Heart left ventricle (tissue), 16 donors: ENCODE data around the gene GPANK1. TPM values are rescaled to one million over a fixed set of nuclear protein-coding genes. Genes with fewer than 3 reads are reported as not detected.

Experiments
- ATAC-seq, 4 donors: fragments of 200-7000 bp; cut with Tn5 transposase; one replicate each; pipeline ENCODE4 v1.9.1; 2020 to 2022; ENCODE audit warnings: moderate library complexity in 4 of 4, mild to moderate bottlenecking in 3 of 4, moderate number of reproducible peaks in 1 of 4
- DNase-seq, 5 donors: peaks; one replicate each; pipeline ENCODE4 v3.0.0-alpha.2; 2020
- H3K27ac ChIP-seq, 12 donors: fragments of 200-600 bp; sonication (generic) in 4 of 12; one replicate each; pipeline versions ENCODE4 v1.5.0 to v1.8.0; 2016 to 2022; ENCODE audit warnings: mild to moderate bottlenecking in 2 of 12
- H3K27me3 ChIP-seq, 9 donors: fragments of 200-600 bp; sonication (generic) in 2 of 9; one replicate each; pipeline versions ENCODE4 v1.5.1 to v1.8.0; 2016 to 2022; ENCODE audit warnings: mild to moderate bottlenecking in 3 of 9
- H3K36me3 ChIP-seq, 9 donors: fragments of 200-600 bp; sonication (generic) in 2 of 9; one replicate each; pipeline versions ENCODE4 v1.5.0 to v1.8.0; 2018 to 2022; ENCODE audit warnings: mild to moderate bottlenecking in 2 of 9
- H3K4me1 ChIP-seq, 12 donors: fragments of 200-600 bp; sonication (generic) in 4 of 12; one replicate each; pipeline versions ENCODE4 v1.5.0 to v1.8.0; 2016 to 2022; ENCODE audit warnings: mild to moderate bottlenecking in 3 of 12
- H3K4me3 ChIP-seq, 12 donors: fragments of 200-600 bp; sonication (generic) in 4 of 12; one replicate each; pipeline versions ENCODE4 v1.5.0 to v1.8.0; 2017 to 2022; ENCODE audit warnings: mild to moderate bottlenecking in 9 of 12, moderate library complexity in 4 of 12
- H3K9me3 ChIP-seq, 12 donors: fragments of 200-600 bp; sonication (generic) in 4 of 12; one replicate each; pipeline versions ENCODE4 v1.5.0 to v1.8.0; 2016 to 2022; ENCODE audit warnings: mild to moderate bottlenecking in 1 of 12
- POLR2A ChIP-seq, 2 donors: fragments of 450-650 bp; IDR thresholded peaks; one replicate each; pipeline ENCODE4 v1.6.1; 2017; ENCODE audit warnings: antibody characterized with exemption in 2 of 2, mild to moderate bottlenecking in 2 of 2, moderate library complexity in 2 of 2
- WGBS, 4 donors: extraction: QIAGEN DNeasy Blood & Tissue Kit in 2 of 4; methylation state at CpG; one replicate each; pipeline versions ENCODE4 v1.1.5 to v1.1.7; 2013 to 2018; 5-methylcytosine and 5-hydroxymethylcytosine counted together
- intact Hi-C, 10 donors: fragments of 100-400 bp; cut with DNase I; formaldehyde crosslinking; loops; one replicate each; pipeline versions ENCODE4 v1.11.1 to v1.14.2; 2022
- polyA plus RNA-seq, 2 donors: library from polyadenylated mRNA; stranded (reverse); fragments of 200-250 nt; gene quantifications; one replicate each; pipeline ENCODE4 v1.2.3, GENCODE V29; 2013
- total RNA-seq, 9 donors: library from RNA; depleted of rRNA in 2 of 9; stranded (reverse); fragments of >200 nt in 2 of 9; fragmentation: NEBNext Ultra II Directional in 3 of 9; extraction: Animal tissue kit (Norgen Biotek cat#: 25700) in 3 of 9; gene quantifications; one replicate each; pipeline versions ENCODE4 v1.1.0 to v1.2.4, GENCODE V29; 2016 to 2023
- TF ChIP-seq, protein P1 (sequence below), 12 donors: fragments of 200-600 bp; sonication (generic) in 4 of 12; IDR thresholded peaks; one replicate each; pipeline versions ENCODE4 v1.5.0 to v1.8.0; 2018 to 2022; ENCODE audit warnings: antibody characterized with exemption in 12 of 12, mild to moderate bottlenecking in 5 of 12
- donor health status: ischemic (EF 13 %, LVEDD 7.1; RV severe dilation, severe dysfunction).
- donor health status: healthy with polysubstance abuse.
- donor health status: DM: no; HTN: yes; CAD: no.
- donor health status: DM: no; HTN: no; CAD: no.
- donor health status: ischemic (EF 25% LVEDD 6.9; RV normal size, moderate dysfunction).
- donor health status: ischemic (EF 25% LVEDD 5.7; RV mildly dilated, moderate dysfunction).
- donor health status: healthy.
- donor health status: DM: yes; HTN: yes; CAD: no.
- donor health status: ischemic (EF 35%, LVEDD 5.7; RV mildly dilated, moderate dysfunction).
- donor health status: nonischemic (EF 11% LVEDD 7.7; RV severe dilation, severe dysfunction).
- donor health status: DM: yes; HTN: yes; CAD: no.
- donor health status: PGD.
- donor health status: ischemic (EF 29% LVEDD 5.4; RV normal size, mild dysfunction).
- donor health status: nonischemic (EF 23%, LVEDD 6.1; RV moderate dilation, normal function).

GPANK1 gene
- total and polyA plus RNA-seq, 11 donors = 15.9 to 29.8 (median 19.5) TPM

DNA sequence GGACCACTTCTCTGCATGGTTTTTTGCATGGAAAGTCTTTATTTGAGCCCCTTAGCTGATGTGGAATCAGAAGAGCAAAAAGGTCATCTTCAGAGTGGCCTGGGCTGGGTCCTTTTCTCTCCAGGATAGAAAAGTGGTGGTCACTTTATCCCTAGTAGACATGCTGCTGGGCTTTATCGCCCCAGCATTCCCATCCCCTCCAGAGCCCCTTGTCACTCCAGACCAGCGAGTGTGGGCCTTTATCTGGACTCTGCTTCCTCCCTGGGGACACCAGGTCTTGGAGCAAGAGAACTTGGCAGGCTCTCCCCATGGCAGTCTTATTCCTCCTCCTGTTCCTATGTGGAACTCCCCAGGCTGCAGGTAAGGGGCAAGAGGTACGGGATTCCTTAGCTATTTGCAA, 41.8 kb upstream of the GPANK1 start, which contains the start of gene LY6G6F:
TSS of gene LY6G6F (plus strand) at position 268 of the 400 bp plus-strand sequence. CDS start at position 309, 41 bp downstream.
- TF ChIP-seq, protein P1, sequence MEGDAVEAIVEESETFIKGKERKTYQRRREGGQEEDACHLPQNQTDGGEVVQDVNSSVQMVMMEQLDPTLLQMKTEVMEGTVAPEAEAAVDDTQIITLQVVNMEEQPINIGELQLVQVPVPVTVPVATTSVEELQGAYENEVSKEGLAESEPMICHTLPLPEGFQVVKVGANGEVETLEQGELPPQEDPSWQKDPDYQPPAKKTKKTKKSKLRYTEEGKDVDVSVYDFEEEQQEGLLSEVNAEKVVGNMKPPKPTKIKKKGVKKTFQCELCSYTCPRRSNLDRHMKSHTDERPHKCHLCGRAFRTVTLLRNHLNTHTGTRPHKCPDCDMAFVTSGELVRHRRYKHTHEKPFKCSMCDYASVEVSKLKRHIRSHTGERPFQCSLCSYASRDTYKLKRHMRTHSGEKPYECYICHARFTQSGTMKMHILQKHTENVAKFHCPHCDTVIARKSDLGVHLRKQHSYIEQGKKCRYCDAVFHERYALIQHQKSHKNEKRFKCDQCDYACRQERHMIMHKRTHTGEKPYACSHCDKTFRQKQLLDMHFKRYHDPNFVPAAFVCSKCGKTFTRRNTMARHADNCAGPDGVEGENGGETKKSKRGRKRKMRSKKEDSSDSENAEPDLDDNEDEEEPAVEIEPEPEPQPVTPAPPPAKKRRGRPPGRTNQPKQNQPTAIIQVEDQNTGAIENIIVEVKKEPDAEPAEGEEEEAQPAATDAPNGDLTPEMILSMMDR (IDR thresholded peaks at IDR 0.05) = no peak
- TF ChIP-seq POLR2A (IDR thresholded peaks at IDR 0.05) = no peak

DNA sequence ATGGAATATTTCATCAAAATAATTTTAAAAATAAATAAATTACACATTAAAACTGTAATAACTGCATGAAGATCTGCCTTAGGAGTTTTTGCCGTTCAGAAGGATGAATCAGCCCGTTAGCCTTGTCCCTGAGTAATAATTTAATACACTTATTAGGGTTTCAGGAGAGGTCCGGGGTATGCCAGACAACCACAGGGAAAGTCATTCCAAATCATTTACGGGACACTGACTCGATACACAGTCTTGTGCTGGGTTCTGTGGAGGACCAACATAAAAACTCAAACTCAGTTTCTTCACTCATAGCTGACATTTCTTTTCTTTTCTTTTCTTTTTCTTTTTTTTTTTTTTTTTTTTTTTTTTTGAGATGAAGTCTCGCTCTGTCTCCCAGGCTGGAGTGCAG, 41.1 kb upstream of the GPANK1 start:
- no peak overlapping the region for H3K4me3 ChIP-seq
- TF ChIP-seq POLR2A (IDR thresholded peaks at IDR 0.05) = no peak
- TF ChIP-seq, protein P1 (IDR thresholded peaks at IDR 0.05) = no peak

More for the DNA sequence above, 41.8 kb upstream of the GPANK1 start, which contains the start of gene LY6G6F:
- no peaks in the 10 kb centered on the region for H3K9me3 ChIP-seq
- peaks cover 3 to 24% (median 11%) of the 10 kb centered on the region in 12 donors for H3K4me1 ChIP-seq
- ATAC-seq (no peak), DNase-seq (peak in 1 of 5 donors; percentile 15)
- H3K4me3 ChIP-seq = no peak within 1 kb of the TSS
- intact Hi-C loops = no loop called here
- no peaks in the 10 kb centered on the region for H3K27me3 ChIP-seq
- 8 to 31% (median 22%) methylated on average over 3 of the region's 3 CpGs for WGBS, 4 donors
- no peak within 1 kb of the TSS for H3K27ac ChIP-seq
- no peaks in the 10 kb centered on the region for H3K36me3 ChIP-seq

DNA sequence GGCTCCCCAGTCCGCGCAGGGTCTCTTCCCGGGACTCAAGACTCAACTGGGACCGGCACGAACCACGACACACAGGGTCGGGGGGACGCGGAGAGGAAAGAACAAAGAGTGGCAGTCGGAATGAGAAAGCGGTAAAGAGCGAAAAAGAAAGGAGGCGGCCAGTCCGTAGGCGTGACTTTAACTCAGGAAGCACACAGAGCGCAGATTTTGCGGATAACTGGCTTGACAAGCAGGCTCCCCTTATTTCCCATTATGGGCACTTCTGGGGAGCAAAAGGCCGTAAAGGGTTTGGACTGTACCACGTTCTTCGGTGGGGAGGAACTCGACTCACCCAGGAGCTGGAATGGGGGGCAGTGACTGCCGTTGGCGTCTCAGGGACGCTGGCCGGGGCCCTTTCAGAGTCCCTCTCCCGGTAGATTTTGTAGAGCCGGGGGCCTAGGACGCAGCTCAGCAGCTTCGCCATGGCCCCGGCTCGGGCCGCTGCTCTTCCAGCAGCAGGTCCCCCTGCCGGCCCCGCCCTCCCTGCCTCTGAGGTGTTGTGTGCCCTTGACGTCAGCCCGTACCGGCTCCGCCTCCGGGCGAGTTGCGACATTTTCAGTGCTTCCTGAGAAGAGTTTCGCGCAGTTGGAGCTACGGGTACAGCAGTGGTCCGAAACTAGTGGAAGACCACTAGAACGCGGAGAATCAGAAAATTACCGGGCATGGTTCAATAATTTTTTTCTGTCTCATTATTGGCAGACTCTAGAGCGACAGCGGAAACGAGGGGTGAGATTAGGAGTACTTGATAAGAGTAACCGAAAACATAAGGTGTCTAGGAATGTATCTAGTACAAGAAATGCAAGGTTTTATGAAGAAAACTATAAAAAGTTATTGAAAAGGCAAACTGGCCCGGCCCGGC, 38.3 kb upstream of the GPANK1 start, which contains the start of gene ABHD16A:
TSS of gene ABHD16A (minus strand) at position 506 of the 898 bp plus-strand sequence. CDS start at position 463, 43 bp downstream.
- H3K27ac ChIP-seq = peak within 1 kb of the TSS; percentile 90 to 100 (median 98)

More for the DNA sequence above, 41.1 kb upstream of the GPANK1 start:
- intact Hi-C loops = no loop called here
- Histone ChIP-seq H3K27ac (no peak overlapping the region), H3K4me1 (peaks cover 3 to 25% (median 18%) of the 10 kb centered on the region in 12 donors), H3K9me3 (no peaks in the 10 kb centered on the region), H3K36me3 (peaks cover 0 to 6% (median 2%) of the 10 kb centered on the region in 9 donors), H3K27me3 (no peaks in the 10 kb centered on the region)
- DNase-seq (peak in 1 of 5 donors; percentile 3), ATAC-seq (no peak)
- 90 to 94% (median 93%) methylated on average over 6 of the region's 6 CpGs for WGBS, 4 donors

More for the DNA sequence above, 38.3 kb upstream of the GPANK1 start, which contains the start of gene ABHD16A:
- intact Hi-C loops = loop anchor here in 4 of 10 donors (2.0 to 5.0 kb wide), 3 partner anchors 26 to 129 kb away; partner anchors contain the start of genes DDAH2 (in 2 of the 4) and CLIC1 (in 1 of the 4)
- DNase-seq (peak; percentile 99 to 100 (median 99)), ATAC-seq (peak; percentile 96 to 99 (median 98))
- H3K9me3 ChIP-seq = no peaks in the 10 kb centered on the region
- H3K4me3 ChIP-seq = peak within 1 kb of the TSS; percentile 58 to 99 (median 78)
- H3K36me3 ChIP-seq = peaks cover 0 to 32% (median 25%) of the 10 kb centered on the region in 9 donors
- peak; percentile 88 to 98 for TF ChIP-seq POLR2A (IDR thresholded peaks at IDR 0.05)
- TF ChIP-seq, protein P1 (IDR thresholded peaks at IDR 0.05) = peak in 2 of 12 donors; percentile 14 to 20
- WGBS, 4 donors = 1 to 2% (median 1%) methylated on average over 38 to 54 of the region's 54 CpGs
- H3K4me1 ChIP-seq = peaks cover 3 to 30% (median 21%) of the 10 kb centered on the region in 12 donors
- no peaks in the 10 kb centered on the region for H3K27me3 ChIP-seq
